Pancreas (tissue), 10 donors: Measurements from ENCODE around the gene METTL24. TPM values are rescaled to one million over a fixed set of nuclear protein-coding genes. Genes with fewer than 3 reads are reported as not detected.

Source experiments
- ATAC-seq, 4 donors: fragments of 200-7000 bp; cut with Tn5 transposase; one replicate each; pipeline versions ENCODE4 v1.8.0 to v1.9.1; 2020; ENCODE audit warnings: mild to moderate bottlenecking in 4 of 4, moderate library complexity in 4 of 4
- DNase-seq, 6 donors: peaks; one replicate each; pipeline ENCODE4 v3.0.0-alpha.2; 2020
- FAIRE-seq: peaks from 2 replicates; lab custom pipeline; 2012; peaks lifted over from hg19 to GRCh38; lab: Jason Lieb, UNC
- H3K27ac ChIP-seq, 4 donors: fragments of 200-600 bp; sonication (generic); 1 replicate in 3 of 4; 2 replicates in 1 of 4; pipeline versions ENCODE4 v1.5.0 to v1.8.0; 2020
- H3K27me3 ChIP-seq, 4 donors: fragments of 200-600 bp; one replicate each; pipeline ENCODE4 v1.8.0; 2021
- H3K36me3 ChIP-seq, 3 donors: fragments of 200-600 bp; sonication (generic) in 1 of 3; one replicate each; pipeline versions ENCODE4 v1.5.0 to v1.8.0; 2020 to 2021
- H3K4me1 ChIP-seq, 3 donors: fragments of 200-600 bp; one replicate each; pipeline ENCODE4 v1.8.0; 2021
- H3K4me3 ChIP-seq, 4 donors: fragments of 200-600 bp; sonication (generic) in 2 of 4; one replicate each; pipeline versions ENCODE4 v1.5.0 to v1.8.0; 2020 to 2021
- H3K9me3 ChIP-seq, 4 donors: fragments of 200-600 bp; one replicate each; pipeline ENCODE4 v1.8.0; 2021
- WGBS, 2 donors: extraction: QIAGEN DNeasy Blood & Tissue Kit; methylation state at CpG; one replicate each; pipeline ENCODE4 v1.1.7; 2013; 5-methylcytosine and 5-hydroxymethylcytosine counted together
- intact Hi-C, 3 donors: fragments of 100-400 bp; cut with DNase I; formaldehyde crosslinking; loops; one replicate each; pipeline versions ENCODE4 v1.11.1 to v1.14.2; 2022
- polyA plus RNA-seq, 2 donors: library from polyadenylated mRNA; stranded (reverse); fragments of 200-250 nt; gene quantifications; one replicate each; pipeline ENCODE4 v1.2.3, GENCODE V29; 2013
- total RNA-seq, 6 donors: library from RNA; stranded (reverse); fragmentation: NEBNext Ultra II Directional in 4 of 6; extraction: Animal tissue kit (Norgen Biotek cat#: 25700) in 4 of 6; gene quantifications; one replicate each; pipeline versions ENCODE4 v1.2.1 to v1.2.4, GENCODE V29; 2021 to 2023
- TF ChIP-seq, protein P1 (sequence below), 4 donors: fragments of 200-600 bp; sonication (generic) in 3 of 4; IDR thresholded peaks; one replicate each; pipeline versions ENCODE4 v1.5.0 to v1.8.0; 2021; ENCODE audit warnings: antibody characterized with exemption in 4 of 4
- donor health status: healthy with polysubstance abuse.
- donor health status: DM: no; HTN: no; CAD: no; lungs with moderate emphysema.
- donor health status: DM: no; HTN: no; CAD: no.
- donor health status: control.
- donor health status: control.
- donor health status: Bipolar disorder and iron deficiency.
- donor health status: DM: yes; HTN: yes; CAD: no.
- donor health status: DM: no; HTN: no; CAD: no.
- donor health status: DM: no; HTN: no; CAD: no.
- donor health status: DM: yes; HTN: yes; CAD: no.

Gene METTL24
- total and polyA plus RNA-seq, 8 donors, result 0.34 to 4.4 (median 1.4) TPM

DNA sequence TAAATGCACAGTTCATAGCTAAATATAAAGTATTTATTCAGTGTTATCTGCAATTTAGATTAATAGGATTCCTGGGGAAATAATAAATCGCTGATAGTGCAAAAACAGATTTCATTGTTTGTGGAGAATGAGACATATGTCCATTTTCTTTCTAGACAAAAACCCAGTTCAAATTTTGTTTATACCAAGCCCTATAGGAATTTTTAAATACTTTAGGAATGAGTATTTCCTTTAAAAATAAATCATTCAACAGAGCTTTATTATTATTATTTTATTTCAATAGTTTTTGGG lies 86.5 kb downstream of the METTL24 start:
- FAIRE-seq, result no peak
- intact Hi-C loops, result no loop called here
- H3K9me3 ChIP-seq, result no peaks in the 10 kb centered on the region
- no peak overlapping the region for H3K27ac ChIP-seq
- TF ChIP-seq, protein P1, sequence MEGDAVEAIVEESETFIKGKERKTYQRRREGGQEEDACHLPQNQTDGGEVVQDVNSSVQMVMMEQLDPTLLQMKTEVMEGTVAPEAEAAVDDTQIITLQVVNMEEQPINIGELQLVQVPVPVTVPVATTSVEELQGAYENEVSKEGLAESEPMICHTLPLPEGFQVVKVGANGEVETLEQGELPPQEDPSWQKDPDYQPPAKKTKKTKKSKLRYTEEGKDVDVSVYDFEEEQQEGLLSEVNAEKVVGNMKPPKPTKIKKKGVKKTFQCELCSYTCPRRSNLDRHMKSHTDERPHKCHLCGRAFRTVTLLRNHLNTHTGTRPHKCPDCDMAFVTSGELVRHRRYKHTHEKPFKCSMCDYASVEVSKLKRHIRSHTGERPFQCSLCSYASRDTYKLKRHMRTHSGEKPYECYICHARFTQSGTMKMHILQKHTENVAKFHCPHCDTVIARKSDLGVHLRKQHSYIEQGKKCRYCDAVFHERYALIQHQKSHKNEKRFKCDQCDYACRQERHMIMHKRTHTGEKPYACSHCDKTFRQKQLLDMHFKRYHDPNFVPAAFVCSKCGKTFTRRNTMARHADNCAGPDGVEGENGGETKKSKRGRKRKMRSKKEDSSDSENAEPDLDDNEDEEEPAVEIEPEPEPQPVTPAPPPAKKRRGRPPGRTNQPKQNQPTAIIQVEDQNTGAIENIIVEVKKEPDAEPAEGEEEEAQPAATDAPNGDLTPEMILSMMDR (IDR thresholded peaks at IDR 0.05), result no peak
- H3K4me1 ChIP-seq, result no peaks in the 10 kb centered on the region
- ATAC-seq, result no peak
- no peak overlapping the region for H3K4me3 ChIP-seq
- H3K36me3 ChIP-seq, result no peaks in the 10 kb centered on the region
- WGBS, 2 donors, result 51 to 57% methylated on average over 1 of the region's 1 CpG
- DNase-seq, result no peak
- no peaks in the 10 kb centered on the region for H3K27me3 ChIP-seq

DNA sequence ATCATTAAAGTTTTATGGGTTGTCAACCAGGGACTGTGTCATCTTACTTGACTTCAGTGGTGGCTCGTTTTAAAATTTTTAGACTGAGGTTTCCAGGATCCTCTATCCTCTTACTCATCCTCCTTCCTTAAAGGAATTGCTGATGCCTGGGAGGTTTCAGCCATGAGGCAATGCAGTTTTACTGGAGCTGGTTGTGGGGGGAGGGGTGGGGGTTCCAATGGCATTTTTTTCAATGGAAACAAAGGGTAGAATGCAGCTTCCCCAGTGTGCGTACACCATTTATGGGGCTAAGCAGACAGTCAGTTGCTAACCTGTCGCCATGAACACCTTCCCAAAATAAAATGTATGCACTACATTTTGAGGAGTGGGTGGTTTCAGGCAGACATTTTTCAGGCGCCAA lies 88.0 kb downstream of the METTL24 start:
- intact Hi-C loops, result no loop called here
- H3K27ac ChIP-seq, result no peak overlapping the region
- FAIRE-seq (no peak), DNase-seq (no peak), ATAC-seq (no peak)
- no peaks in the 10 kb centered on the region for H3K9me3 ChIP-seq
- no peak overlapping the region for H3K4me3 ChIP-seq
- H3K4me1 ChIP-seq, result no peaks in the 10 kb centered on the region
- WGBS, 2 donors, result 81 to 85% methylated on average over 4 of the region's 4 CpGs
- H3K27me3 ChIP-seq, result no peaks in the 10 kb centered on the region
- H3K36me3 ChIP-seq, result no peaks in the 10 kb centered on the region
- TF ChIP-seq, protein P1 (IDR thresholded peaks at IDR 0.05), result no peak

DNA sequence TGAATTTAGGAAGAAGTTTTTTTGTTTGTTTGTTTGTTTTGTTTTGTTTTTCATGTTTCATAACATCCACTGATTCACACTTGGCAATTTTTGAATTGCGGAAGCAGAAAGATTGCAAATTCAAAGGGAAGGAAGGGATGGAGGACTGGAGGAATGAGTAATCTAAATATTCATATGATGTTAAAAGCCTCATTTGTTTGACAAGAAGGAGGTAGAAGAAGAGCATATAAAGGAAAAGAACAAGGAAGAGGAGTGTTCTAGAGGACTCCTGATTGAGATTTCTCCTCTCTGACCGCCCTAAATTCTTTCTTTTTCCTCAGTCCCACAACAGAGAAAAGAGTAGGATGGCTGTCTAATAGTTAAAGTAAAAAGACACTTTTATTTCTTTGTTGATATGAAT lies 88.5 kb downstream of the METTL24 start:
- intact Hi-C loops, result no loop called here
- ATAC-seq (no peak), FAIRE-seq (no peak), DNase-seq (no peak)
- TF ChIP-seq, protein P1 (IDR thresholded peaks at IDR 0.05), result no peak
- 82 to 91% methylated on average over 2 of the region's 2 CpGs for WGBS, 2 donors
- Histone ChIP-seq H3K36me3 (no peaks in the 10 kb centered on the region), H3K4me1 (no peaks in the 10 kb centered on the region), H3K9me3 (no peaks in the 10 kb centered on the region), H3K4me3 (no peak overlapping the region), H3K27ac (no peak overlapping the region), H3K27me3 (no peaks in the 10 kb centered on the region)

DNA sequence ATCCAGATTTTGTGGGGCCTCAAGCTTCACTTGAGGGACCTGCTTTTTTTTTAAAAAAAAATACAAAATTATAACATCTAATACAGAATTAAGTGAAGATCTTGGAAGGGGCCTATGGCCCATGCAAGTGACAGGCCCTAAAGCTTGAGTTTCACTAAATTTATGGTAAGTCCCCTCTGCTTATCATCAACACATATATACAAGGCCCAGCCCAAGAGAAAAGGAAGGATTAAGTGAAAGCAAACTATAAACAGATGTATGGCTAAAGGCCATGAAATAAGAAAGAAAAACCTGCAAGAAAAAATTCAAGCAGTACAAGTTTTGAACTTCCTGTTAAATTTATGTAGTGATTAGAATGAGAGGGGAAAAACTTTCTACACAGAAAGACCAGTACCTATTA lies 91.2 kb downstream of the METTL24 start:
- Histone ChIP-seq H3K27me3 (no peaks in the 10 kb centered on the region), H3K9me3 (no peaks in the 10 kb centered on the region), H3K27ac (no peak overlapping the region), H3K36me3 (no peaks in the 10 kb centered on the region), H3K4me3 (no peak overlapping the region), H3K4me1 (no peaks in the 10 kb centered on the region)
- TF ChIP-seq, protein P1 (IDR thresholded peaks at IDR 0.05), result no peak
- intact Hi-C loops, result no loop called here
- DNase-seq, result no peak
- no peak for FAIRE-seq
- ATAC-seq, result no peak

- Histone ChIP-seq H3K4me1 (no peaks in the 10 kb centered on the region), H3K27ac (no peak overlapping the region), H3K27me3 (no peaks in the 10 kb centered on the region), H3K9me3 (no peaks in the 10 kb centered on the region), H3K36me3 (no peaks in the 10 kb centered on the region), H3K4me3 (no peak overlapping the region)
- ATAC-seq, result no peak
- FAIRE-seq, result no peak
- 76 to 88% methylated on average over 3 of the region's 3 CpGs for WGBS, 2 donors
- DNase-seq, result no peak
- intact Hi-C loops, result no loop called here
- TF ChIP-seq, protein P1 (IDR thresholded peaks at IDR 0.05), result no peak
These were observed 92.9 kb downstream of the METTL24 start for GRCh38 chr6:110265273-110265672.
